GM19351 (cell line): ENCODE data around the gene PDE6G.
A peak's percentile ranks its signal among the peaks of the same experiment; 100 is the strongest.

Experiments used
- ATAC-seq: cut with Tn5 transposase; IDR thresholded peaks from one replicate; pipeline ENCODE4 v1.9.1; 2021; ENCODE audit warnings: mild to moderate bottlenecking, moderate library complexity; ENCODE audit not compliant: unreplicated experiment

PDE6G gene

DNA sequence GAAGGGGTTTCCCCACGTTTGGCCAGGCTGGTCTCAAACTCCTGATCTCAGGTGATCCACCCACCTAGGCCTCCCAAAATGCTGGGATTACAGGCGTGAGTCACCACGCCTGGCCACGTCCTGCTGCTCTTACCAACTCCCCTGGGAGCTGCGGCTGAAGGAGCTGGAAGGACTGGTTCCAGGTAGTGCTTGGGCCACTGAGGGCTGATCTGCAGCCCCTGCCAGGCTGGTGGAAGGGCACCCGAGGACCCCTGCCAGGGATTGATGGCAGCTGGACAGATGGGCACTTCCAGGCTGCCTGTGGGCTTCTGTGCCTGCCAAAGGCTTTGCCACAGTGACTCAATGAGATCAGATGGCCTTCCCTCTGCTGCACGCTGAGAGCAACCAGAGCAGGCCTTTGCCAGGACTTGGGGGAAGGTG, 7.7 kb upstream of the PDE6G start:
- ATAC-seq, result no peak

GRCh38 chr17:81662002-81662401, 5.7 kb upstream of the PDE6G start:
- no peak for ATAC-seq

DNA sequence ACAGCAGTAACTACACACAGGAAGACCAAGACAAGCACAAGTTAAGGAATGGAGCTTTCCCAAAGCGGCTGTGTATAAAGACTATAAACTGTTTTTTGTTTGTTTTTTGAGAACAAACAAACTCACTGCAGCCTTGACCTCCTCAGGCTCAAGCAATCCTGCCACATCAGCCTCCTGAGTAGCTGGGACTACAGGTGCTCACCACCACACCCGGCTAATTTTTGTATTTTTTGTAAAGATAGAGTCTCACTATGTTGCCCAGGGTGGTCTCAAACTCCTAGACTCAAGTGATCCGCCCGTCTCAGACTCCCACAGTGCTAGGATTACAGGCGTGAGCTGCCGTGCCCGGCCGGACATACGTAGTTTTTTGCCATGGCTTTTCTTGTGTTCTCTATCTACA, 4.1 kb upstream of the PDE6G start:
- ATAC-seq, result no peak

DNA sequence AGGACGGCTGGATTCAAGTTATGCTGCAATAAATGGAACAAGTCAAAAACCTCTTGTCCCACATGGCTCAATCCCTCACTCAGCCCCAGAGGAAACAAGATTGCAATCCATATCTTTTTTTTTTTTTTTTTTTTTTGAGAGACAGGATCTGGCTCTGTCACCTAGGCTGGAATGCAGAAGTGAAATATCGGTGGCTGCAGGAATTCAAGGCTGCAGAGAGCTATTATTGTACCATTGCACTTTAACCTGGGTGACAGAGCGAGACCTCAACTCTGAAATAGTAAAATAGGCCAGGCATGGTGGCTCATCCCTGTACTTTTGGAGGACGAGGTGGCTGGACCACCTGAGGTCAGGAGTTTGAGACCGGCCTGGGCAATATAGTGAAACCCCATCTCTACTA, 2.7 kb upstream of the PDE6G start:
- ATAC-seq, result no peak

DNA sequence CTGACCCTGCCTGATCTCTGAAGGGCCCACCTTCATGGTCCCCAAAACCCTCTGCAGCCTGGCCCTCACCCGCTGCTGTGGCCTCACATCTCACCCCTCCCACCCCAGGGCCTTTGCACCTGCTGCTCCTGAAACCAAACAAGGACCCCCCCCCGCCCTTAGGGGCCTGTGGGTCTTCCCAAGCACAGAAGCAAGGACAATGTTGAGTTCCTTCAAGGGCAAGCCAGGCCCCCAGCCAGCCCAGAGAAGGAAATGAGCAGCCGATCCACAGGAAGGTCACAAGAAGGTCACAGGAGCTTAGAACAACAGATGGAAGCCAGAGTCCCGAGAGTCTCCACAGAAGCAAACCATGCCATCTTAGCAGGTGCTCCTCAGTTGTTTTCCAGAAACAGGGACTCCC, 493 bp upstream of the PDE6G start:
- ATAC-seq, result no peak

DNA sequence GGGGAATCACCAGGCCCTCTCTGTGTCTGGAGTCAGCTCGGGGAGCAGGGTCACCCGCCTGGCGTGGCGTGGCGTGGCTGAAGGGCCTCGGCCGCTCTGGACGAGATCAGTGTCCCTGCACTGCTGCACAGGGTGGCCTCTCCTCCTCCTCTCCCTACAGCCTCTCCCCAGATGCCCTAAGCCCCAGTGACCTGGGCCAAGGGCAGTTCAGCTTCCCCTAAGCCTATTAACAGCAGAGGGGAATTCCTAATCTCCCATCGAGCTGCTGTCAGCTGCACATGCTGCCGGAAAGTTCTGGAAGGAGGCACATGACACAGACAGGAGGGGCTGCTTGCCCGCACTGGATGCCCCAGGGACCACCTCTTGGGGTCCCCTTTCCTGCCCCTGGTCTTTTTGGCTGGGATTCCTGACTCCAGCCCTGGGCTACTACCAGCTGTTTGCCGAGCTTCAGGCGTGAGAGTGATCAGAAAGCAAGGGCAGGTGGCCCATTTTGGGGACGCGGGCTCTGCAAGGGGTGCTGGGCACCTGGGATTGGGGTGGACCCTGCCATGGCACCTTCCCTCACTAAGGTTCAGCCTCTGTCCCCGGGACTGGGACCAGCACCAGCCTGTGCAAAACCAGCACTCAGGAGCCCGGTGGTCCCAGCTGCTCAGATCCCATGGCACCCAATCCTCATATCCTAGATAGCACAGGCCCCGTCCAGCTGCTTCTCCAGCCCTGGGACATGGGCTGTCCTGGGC, 794 bp downstream of the PDE6G start:
- ATAC-seq, result no peak

GRCh38 chr17:81652906-81653771, 3.2 kb downstream of the PDE6G start:
- ATAC-seq, result no peak

GRCh38 chr17:81651692-81652091, 4.7 kb downstream of the PDE6G start:
- ATAC-seq, result no peak

DNA sequence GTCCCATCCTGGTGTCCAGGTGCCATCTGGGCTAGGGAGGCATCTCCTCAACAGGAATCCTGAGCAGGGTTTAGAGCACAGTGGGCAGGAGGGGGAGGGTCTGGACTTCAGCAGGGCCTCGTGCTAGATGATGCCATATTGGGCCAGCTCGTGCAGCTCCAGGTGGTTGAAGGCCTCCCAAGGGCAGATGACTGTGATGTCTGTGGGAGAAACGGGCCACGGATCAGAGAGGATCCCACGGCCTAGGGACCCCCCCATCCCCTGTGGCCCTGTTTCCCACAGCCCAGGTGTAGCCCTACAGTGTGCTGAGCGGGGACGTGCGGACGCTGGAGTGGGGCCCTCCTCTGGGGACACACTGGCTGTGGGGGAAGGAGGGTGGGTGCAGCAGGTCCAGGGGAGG, 5.4 kb downstream of the PDE6G start:
- ATAC-seq, result no peak

- no peak for ATAC-seq
Observed at GRCh38 chr17:81648707-81649085, 7.6 kb downstream of the PDE6G start.

GRCh38 chr17:81648013-81648706, 8.2 kb downstream of the PDE6G start:
- ATAC-seq, result no peak

GRCh38 chr17:81647640-81648012, 8.7 kb downstream of the PDE6G start:
- no peak for ATAC-seq

DNA sequence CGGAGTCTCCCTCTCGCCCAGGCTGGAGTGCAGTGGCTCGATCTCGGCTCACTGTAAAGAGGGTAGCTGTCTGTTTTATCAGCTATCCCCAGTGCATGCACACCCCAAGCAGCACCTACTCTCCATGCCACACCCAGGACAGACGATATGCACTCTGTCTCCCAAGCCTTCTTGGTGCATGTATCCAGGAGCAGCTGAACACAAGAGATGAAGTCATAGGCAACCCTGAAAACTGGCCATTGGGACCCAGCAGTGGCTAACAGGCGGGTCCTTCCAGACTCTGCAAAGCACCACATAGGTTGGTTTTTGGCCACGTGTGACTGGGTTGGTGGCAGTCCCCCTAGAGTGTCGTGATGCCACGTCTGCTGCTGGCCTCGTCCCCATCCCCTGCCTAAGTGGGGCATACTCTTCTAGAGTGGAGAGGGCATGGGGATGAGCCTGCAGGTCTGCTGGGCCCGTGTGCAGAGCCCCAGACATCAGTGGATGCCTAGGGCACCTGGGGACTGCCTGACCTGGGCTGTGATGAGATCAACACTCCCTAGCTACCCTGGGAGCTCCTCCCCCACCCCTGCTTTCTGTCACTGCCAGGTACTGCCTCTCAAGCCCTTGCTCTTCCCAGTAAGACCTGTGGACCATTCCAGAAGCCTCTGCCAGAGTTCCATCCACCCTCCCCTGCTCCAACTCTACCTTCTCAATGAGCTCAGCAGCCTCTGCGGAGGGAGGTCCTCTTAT, 9.3 kb downstream of the PDE6G start:
- ATAC-seq, result no peak

DNA sequence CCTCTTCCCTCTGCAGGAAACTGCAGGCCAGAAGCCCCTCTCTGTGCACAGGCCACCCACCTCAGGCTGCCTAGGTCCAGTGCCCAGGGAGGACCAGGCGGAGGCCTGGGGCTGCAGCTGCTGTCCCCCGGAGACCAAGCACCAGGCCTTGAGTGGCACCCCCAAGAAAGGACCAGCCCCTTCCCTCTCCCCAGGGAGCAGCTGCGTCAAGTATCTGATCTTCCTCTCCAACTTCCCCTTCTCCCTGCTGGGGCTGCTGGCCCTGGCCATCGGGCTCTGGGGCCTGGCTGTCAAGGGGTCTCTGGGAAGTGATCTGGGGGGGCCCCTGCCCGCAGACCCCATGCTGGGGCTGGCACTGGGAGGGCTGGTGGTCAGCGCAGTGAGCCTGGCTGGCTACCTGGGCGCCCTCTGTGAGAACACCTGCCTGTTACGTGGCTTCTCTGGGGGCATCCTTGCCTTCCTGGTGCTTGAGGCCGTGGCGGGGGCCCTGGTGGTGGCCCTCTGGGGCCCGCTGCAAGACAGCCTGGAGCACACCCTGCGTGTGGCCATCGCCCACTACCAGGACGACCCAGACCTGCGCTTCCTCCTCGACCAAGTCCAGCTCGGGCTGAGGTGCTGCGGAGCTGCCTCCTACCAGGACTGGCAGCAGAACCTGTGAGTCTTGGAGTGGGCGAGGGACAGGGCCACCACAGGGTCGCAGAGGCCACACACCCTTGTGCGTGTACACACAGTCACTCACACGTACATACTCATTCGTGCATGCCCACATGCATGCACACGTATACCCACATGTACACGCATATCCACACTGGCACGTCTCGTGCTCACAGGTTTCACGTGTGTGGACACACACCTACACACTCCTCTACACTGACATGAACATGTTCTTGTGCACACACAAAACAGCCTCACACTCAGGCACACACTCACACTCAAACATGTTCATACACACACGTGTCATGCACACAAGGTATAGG, 11.1 kb downstream of the PDE6G start:
- ATAC-seq, result no peak

DNA sequence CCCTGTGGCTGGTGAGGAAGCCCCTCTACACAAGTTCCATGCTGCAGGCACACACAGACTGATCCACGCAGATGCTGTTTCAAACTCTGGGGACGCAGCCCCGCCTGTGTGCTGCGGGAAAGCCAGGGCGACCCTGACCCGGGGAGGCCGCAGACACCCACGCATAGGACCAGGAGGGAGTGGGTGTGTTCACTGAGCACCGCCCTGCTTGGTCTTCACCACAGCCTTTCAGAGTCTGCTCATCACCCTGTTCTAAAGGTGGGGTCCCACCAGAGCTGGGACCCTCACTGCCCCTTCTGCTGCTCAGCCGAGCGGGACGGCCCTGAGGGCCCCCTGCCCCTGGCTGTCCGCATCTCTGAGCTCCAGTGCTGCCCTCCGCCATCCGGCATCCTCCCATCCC, 11.8 kb downstream of the PDE6G start:
- no peak for ATAC-seq

DNA sequence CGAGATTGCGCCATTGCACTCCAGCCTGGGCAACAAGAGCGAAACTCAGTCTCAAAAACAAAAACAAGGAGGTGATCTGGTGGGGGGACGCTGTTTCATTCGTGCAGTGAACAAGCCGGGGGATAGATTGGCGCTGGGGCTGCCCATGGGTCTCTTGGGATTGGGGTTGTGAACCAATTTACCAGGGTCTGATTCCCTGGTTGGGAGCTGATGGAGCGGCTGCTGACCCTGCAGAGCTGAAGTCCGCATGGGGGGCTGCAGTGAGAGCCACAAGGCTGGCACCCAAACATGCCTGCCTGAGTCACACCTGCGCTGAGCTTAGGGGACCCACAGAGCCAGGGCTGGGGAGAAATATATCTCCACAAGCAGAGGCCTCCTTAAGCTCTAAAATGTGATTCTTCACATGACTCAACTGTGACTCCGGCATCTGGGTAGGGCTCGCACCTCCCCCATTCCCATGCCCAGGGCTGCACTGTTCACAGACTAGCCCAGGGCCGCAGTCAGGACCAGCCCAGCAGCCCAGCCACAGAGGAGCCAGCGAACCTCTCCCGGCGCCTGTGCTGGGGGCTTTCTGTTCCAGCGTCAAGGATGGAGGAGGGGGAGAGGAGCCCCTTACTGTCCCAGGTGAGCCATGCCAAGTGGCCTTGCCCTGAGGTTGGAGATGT, 14.4 kb downstream of the PDE6G start:
- no peak for ATAC-seq

GRCh38 chr17:81640011-81640410, 16.3 kb downstream of the PDE6G start:
- ATAC-seq, result no peak

GRCh38 chr17:81638683-81639082, 17.7 kb downstream of the PDE6G start:
- no peak for ATAC-seq

GRCh38 chr17:81636505-81637288, 19.6 kb downstream of the PDE6G start, which contains the start of the genes NPLOC4 and TSPAN10:
NPLOC4 (minus strand) TSS chr17:81637112; CDS start chr17:81636930, 182 bp downstream.
TSPAN10 (plus strand) TSS chr17:81637196; CDS start chr17:81642413, 5,217 bp downstream.
- ATAC-seq, result peak; percentile 63
